RCC 7860 (cell line): Measurements from ENCODE around the gene TLK2.

Experiments
- DNase-seq: peaks from one replicate; pipeline ENCODE4 v3.0.0-alpha.2; 2015; ENCODE audit warnings: low spot score
- FAIRE-seq: peaks from 2 replicates; lab custom pipeline; 2012; peaks lifted over from hg19 to GRCh38; lab: Jason Lieb, UNC

TLK2 gene

GRCh38 chr17:62625184-62625869 lies 146.7 kb downstream of the TLK2 start:
- no peak for FAIRE-seq
- DNase-seq: no peak

GRCh38 chr17:62625870-62626200 lies 147.2 kb downstream of the TLK2 start:
- FAIRE-seq: no peak
- DNase-seq: no peak

GRCh38 chr17:62626719-62627218 lies 148.1 kb downstream of the TLK2 start:
- DNase-seq (peak; percentile 36), FAIRE-seq (no peak)

- FAIRE-seq (no peak), DNase-seq (peak; percentile 57)
Observed at GRCh38 chr17:62627219-62627903, 148.7 kb downstream of the TLK2 start, which contains the start of gene MRC2. Gene MRC2 (plus strand): TSS chr17:62627670. CDS start chr17:62627803, 133 bp downstream.

GRCh38 chr17:62627904-62628633 lies 149.4 kb downstream of the TLK2 start:
- FAIRE-seq (no peak), DNase-seq (peak; percentile 29)

- DNase-seq: peak; percentile 22
- FAIRE-seq: no peak
Observed at GRCh38 chr17:62628831-62629555, 150.4 kb downstream of the TLK2 start.

- DNase-seq (no peak), FAIRE-seq (no peak)
Observed at GRCh38 chr17:62629556-62630364, 151.1 kb downstream of the TLK2 start.

- peak; percentile 23 for DNase-seq
- FAIRE-seq: no peak
Observed at GRCh38 chr17:62630365-62631085, 151.9 kb downstream of the TLK2 start.

GRCh38 chr17:62631086-62631935 lies 152.7 kb downstream of the TLK2 start:
- no peak for FAIRE-seq
- DNase-seq: no peak

GRCh38 chr17:62631936-62632924 lies 153.6 kb downstream of the TLK2 start:
- no peak for DNase-seq
- FAIRE-seq: no peak

GRCh38 chr17:62637809-62638208 lies 159.2 kb downstream of the TLK2 start:
- FAIRE-seq: no peak
- DNase-seq: no peak

GRCh38 chr17:62641153-62641552 lies 162.5 kb downstream of the TLK2 start:
- DNase-seq: no peak
- FAIRE-seq: no peak

- no peak for DNase-seq
- FAIRE-seq: no peak
Observed at GRCh38 chr17:62641951-62642350, 163.3 kb downstream of the TLK2 start.

- DNase-seq (no peak), FAIRE-seq (no peak)
Observed at GRCh38 chr17:62643496-62643895, 164.9 kb downstream of the TLK2 start.

GRCh38 chr17:62644487-62645173 lies 166.0 kb downstream of the TLK2 start:
- FAIRE-seq (no peak), DNase-seq (no peak)

- no peak for FAIRE-seq
- no peak for DNase-seq
Observed at GRCh38 chr17:62648251-62648955, 169.8 kb downstream of the TLK2 start.
